Mesothelial cell of epicardium (in vitro differentiated cells): ENCODE data around the gene C2CD3. TPM values are rescaled to one million over a fixed set of nuclear protein-coding genes. Genes with fewer than 3 reads are reported as not detected.

Source experiments
- DNase-seq, 2 experiments: peaks; one replicate each; pipeline ENCODE4 v3.0.0; 2021; ENCODE audit warnings: low spot score in 2 of 2; ENCODE audit not compliant: unreplicated experiment in 2 of 2
- H3K27ac Mint-ChIP-seq: 2 replicates; pipeline ENCODE4 v1.8.0; 2021; ENCODE audit warnings: mixed read lengths
- H3K27me3 Mint-ChIP-seq: 2 replicates; pipeline ENCODE4 v1.8.0; 2021; ENCODE audit warnings: low read depth, mixed read lengths
- H3K36me3 Mint-ChIP-seq: 2 replicates; pipeline ENCODE4 v1.8.0; 2021; ENCODE audit warnings: mixed read lengths
- H3K4me1 Mint-ChIP-seq: 2 replicates; pipeline ENCODE4 v1.8.0; 2021; ENCODE audit warnings: mixed read lengths
- H3K4me3 Mint-ChIP-seq: 2 replicates; pipeline ENCODE4 v1.8.0; 2021; ENCODE audit warnings: mild to moderate bottlenecking, moderate library complexity, mixed read lengths
- H3K9me3 Mint-ChIP-seq: 2 replicates; pipeline ENCODE4 v1.8.0; 2021; ENCODE audit warnings: mixed read lengths
- total RNA-seq: library from RNA; stranded (reverse); gene quantifications from 3 replicates; pipeline ENCODE4 v1.2.1, GENCODE V29; 2021
- TF ChIP-seq, protein P1 (sequence below): fragments of 200-600 bp; sonication (generic); IDR thresholded peaks from one replicate; pipeline ENCODE4 v1.5.0; 2021; ENCODE audit warnings: antibody characterized with exemption; ENCODE audit not compliant: unreplicated experiment

Gene C2CD3
- total RNA-seq, 1 donor from 2014 or later, result 34.8 TPM

DNA sequence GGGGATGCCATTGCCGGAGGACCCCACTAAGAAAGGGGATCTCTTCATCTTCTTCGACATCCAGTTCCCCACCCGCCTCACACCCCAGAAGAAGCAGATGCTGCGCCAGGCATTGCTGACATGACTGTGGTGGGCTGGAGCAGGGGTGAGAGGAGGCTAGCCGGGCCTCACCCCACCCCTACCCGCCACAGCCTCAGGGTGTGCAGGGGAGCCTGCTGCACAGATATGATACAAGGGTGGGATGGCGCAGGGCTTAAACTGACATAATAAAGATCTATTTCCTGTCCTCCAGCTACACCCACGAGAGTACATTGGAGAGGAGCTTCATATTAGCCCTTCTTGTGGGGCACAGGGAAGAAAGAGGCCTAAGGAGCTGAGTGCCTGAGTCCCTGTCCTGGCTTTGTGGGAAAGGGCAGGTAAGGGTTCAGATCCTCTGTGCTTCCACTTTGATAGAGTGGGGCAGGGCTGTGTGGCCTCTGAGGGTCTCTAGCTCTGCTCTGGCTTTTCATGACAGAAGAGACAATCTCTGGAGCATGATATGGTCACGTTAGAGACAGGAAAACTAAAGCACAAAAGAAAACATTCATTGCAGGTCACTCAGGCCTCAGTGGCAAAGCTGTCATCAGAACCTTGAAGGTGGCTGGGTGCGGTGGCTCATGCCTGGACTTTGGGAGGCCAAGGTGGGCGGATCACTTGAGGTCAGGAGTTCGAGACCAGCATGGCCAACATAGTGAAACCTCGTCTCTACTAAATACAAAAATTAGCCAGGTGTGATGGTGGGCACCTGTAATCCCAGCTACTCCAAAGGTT is 200.6 kb downstream of the C2CD3 start:
- TF ChIP-seq, protein P1, sequence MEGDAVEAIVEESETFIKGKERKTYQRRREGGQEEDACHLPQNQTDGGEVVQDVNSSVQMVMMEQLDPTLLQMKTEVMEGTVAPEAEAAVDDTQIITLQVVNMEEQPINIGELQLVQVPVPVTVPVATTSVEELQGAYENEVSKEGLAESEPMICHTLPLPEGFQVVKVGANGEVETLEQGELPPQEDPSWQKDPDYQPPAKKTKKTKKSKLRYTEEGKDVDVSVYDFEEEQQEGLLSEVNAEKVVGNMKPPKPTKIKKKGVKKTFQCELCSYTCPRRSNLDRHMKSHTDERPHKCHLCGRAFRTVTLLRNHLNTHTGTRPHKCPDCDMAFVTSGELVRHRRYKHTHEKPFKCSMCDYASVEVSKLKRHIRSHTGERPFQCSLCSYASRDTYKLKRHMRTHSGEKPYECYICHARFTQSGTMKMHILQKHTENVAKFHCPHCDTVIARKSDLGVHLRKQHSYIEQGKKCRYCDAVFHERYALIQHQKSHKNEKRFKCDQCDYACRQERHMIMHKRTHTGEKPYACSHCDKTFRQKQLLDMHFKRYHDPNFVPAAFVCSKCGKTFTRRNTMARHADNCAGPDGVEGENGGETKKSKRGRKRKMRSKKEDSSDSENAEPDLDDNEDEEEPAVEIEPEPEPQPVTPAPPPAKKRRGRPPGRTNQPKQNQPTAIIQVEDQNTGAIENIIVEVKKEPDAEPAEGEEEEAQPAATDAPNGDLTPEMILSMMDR, result no peak
- H3K27ac Mint-ChIP-seq, result peak overlapping the region; percentile 30
- peaks cover 8% of the 10 kb centered on the region for H3K4me1 Mint-ChIP-seq

DNA sequence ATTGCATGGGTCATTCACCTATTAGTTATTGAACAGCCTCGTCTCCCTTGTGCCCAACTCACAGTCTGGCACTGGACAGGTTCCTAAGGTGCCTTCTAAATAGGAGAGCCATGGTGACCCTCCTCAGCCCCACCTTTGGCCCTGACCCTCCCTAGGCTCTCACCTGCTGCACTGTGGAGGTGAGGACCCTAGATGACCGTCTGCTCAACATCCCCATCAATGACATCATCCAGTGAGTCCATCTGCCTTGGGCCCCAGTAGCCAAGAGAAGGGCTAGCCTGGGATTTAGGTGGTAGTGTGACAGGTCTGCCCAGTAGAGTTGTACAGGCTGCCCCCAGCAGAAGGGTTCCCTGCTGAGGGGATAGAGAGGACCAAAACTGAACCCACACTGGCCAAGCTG is 201.7 kb downstream of the C2CD3 start:
- DNase-seq, result no peak
- TF ChIP-seq, protein P1, result no peak
- Mint-ChIP-seq H3K27me3 (no peaks in the 10 kb centered on the region), H3K27ac (no peak overlapping the region), H3K9me3 (no peaks in the 10 kb centered on the region), H3K4me1 (peaks cover 11% of the 10 kb centered on the region), H3K4me3 (no peak overlapping the region), H3K36me3 (no peaks in the 10 kb centered on the region)

More for the DNA sequence above, 200.6 kb downstream of the C2CD3 start:
- DNase-seq, result no peak
- Mint-ChIP-seq H3K27me3 (no peaks in the 10 kb centered on the region), H3K4me3 (no peak overlapping the region), H3K36me3 (peaks cover 1% of the 10 kb centered on the region), H3K9me3 (no peaks in the 10 kb centered on the region)

DNA sequence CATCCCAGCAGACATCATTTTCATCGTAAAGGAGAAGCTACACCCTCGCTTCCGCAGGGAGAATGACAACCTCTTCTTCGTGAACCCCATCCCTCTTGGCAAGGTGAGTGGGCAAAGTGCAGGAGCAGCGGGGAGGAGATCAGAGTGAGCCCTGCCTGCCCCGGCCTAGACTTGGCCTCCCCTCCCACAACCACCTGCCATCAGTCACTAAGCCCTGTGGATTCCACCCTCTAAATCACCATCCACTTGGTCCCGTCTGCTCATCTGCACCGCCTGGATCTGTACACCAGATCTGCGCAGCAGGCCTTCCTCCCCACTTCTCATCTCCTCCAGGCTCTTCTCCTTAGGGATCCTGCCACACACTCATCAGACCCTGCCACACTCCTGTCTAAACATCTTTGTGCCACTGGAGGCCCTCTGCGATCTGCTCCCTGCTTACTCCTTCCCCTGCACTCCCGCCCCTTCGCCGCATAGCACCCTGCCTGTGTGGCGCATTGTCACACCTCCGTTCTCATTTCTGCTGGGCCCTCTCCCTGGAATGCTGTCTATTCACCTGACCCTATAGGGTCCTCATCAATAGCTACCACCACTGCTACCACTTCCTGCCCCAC is 202.3 kb downstream of the C2CD3 start:
- no peaks in the 10 kb centered on the region for H3K9me3 Mint-ChIP-seq
- peaks cover 11% of the 10 kb centered on the region for H3K4me1 Mint-ChIP-seq

DNA sequence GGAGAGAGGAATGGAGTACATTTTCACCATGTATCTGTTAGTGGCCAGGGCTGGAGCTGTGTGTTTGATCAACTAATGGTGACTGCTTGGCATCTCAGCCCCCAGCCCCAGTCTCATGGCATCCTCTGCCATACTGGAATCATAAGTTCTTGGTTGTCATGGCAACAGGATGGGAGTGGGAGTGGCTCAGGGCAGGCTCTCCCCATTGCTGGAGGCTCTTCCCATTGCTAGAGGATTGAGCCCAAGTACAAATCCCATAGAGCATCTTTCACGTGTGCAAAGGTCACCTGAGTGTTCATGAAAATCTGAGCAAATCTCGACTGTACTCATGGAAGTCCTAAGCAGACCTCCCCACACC is 205.1 kb downstream of the C2CD3 start:
- Mint-ChIP-seq H3K27me3 (no peaks in the 10 kb centered on the region), H3K36me3 (no peaks in the 10 kb centered on the region), H3K27ac (no peak overlapping the region), H3K4me1 (peaks cover 11% of the 10 kb centered on the region), H3K9me3 (no peaks in the 10 kb centered on the region), H3K4me3 (no peak overlapping the region)
- TF ChIP-seq, protein P1, result no peak
- DNase-seq, result no peak

More for the DNA sequence above, 202.3 kb downstream of the C2CD3 start:
- no peaks in the 10 kb centered on the region for H3K27me3 Mint-ChIP-seq
- TF ChIP-seq, protein P1, result no peak
- H3K36me3 Mint-ChIP-seq, result no peaks in the 10 kb centered on the region
- no peak overlapping the region for H3K27ac Mint-ChIP-seq
- no peak for DNase-seq
- no peak overlapping the region for H3K4me3 Mint-ChIP-seq

DNA sequence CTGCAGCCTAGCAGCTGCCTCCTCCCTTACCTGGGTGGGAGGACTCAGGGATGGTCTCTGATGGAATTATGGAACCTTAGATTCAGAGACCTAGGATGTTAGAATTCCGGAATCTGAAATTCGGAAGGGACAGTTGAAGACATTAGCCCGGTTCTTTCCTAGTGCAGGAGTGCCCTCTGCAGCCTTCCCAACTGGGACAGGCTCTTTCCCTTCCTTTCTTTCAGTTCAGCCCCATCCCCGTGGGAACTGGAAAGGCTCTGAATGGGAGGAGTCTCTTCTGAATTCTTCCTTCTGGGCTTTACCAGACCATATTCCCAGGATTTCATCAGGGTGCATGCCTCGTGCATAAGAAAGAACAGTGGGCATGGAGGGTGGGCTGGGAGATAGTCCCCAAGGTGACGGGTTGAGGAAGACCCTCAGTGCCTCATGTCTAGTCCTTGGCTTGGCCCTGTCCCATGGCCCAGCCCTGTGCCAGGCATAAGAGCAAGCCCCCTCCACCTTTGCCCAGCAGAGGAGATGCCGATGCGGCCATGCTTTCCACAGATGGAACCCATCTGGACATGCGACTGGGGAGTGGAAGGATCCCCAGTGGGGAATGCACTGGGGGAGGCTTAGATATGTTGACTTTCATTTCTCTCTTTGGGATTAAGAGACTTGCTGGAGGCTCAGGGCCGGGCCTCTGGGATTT is 205.6 kb downstream of the C2CD3 start:
- TF ChIP-seq, protein P1, result no peak
- H3K27me3 Mint-ChIP-seq, result no peaks in the 10 kb centered on the region
- H3K9me3 Mint-ChIP-seq, result no peaks in the 10 kb centered on the region
- no peak overlapping the region for H3K4me3 Mint-ChIP-seq
- H3K27ac Mint-ChIP-seq, result no peak overlapping the region
- DNase-seq, result no peak
- no peaks in the 10 kb centered on the region for H3K36me3 Mint-ChIP-seq
- H3K4me1 Mint-ChIP-seq, result peaks cover 8% of the 10 kb centered on the region
